OCI-LY3 (cell line): ENCODE data around the gene CTNNBIP1.

Experiments used
- EZH2phosphoT487 ChIP-seq: fragments of 200-600 bp; shearing (Covaris generic); IDR thresholded peaks from 2 replicates; pipeline ENCODE4 v1.6.1; 2018; ENCODE audit warnings: antibody characterized with exemption, mixed run types, low read depth
- TF ChIP-seq, protein P1 (sequence below): fragments of 200-600, 300-600 bp; sonication (generic); IDR thresholded peaks from 2 replicates; pipeline ENCODE4 v1.5.1; 2014; ENCODE audit warnings: antibody characterized with exemption, low read length, low read depth

- TF ChIP-seq, protein P1, sequence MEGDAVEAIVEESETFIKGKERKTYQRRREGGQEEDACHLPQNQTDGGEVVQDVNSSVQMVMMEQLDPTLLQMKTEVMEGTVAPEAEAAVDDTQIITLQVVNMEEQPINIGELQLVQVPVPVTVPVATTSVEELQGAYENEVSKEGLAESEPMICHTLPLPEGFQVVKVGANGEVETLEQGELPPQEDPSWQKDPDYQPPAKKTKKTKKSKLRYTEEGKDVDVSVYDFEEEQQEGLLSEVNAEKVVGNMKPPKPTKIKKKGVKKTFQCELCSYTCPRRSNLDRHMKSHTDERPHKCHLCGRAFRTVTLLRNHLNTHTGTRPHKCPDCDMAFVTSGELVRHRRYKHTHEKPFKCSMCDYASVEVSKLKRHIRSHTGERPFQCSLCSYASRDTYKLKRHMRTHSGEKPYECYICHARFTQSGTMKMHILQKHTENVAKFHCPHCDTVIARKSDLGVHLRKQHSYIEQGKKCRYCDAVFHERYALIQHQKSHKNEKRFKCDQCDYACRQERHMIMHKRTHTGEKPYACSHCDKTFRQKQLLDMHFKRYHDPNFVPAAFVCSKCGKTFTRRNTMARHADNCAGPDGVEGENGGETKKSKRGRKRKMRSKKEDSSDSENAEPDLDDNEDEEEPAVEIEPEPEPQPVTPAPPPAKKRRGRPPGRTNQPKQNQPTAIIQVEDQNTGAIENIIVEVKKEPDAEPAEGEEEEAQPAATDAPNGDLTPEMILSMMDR: no peak
- no peak for TF ChIP-seq EZH2phosphoT487
Measured at GRCh38 chr1:9836632-9836960, 73.5 kb downstream of the CTNNBIP1 start.
